GM23338 (cell line): ENCODE results near the gene SYNRG. TPM values are rescaled to one million over a fixed set of nuclear protein-coding genes. Genes with fewer than 3 reads are reported as not detected.

Experiments
- microRNA-seq: library from miRNA; unstranded; fragments of <30 nt; microRNA quantifications from one replicate; pipeline ENCODE4, GENCODE V29; 2017
- polyA plus RNA-seq: library from polyadenylated mRNA; unstranded; fragments of >200 nt; fragmentation: Nextera tagmentation; extraction: Ambion mirVana; gene quantifications from 2 replicates; pipeline ENCODE4 v1.2.1, GENCODE V29; 2016
- small RNA-seq: library from RNA; depleted of rRNA; stranded (forward); fragments of <200 nt; gene quantifications from one replicate; pipeline ENCODE3, GENCODE V24; 2014; ENCODE audit warnings: low replicate concordance
- total RNA-seq: library from RNA; depleted of rRNA; stranded (reverse); fragments of >200 nt; shearing (Covaris generic); gene quantifications from 2 replicates; pipeline ENCODE4 v1.2.3, GENCODE V29; 2014; rRNA removed

The SYNRG gene
- total and polyA plus RNA-seq, 2 experiments from 2014 or later, result 18.6 to 22.6 TPM

Small RNA genes within 50 kb of the gene (microRNA-seq; reads per million reads assigned to microRNA genes)
- gene MIR378J, result not detected

Small RNA genes within 50 kb of the gene (small RNA-seq; reads per million reads assigned to genes)
- gene MIR378J, result not detected

Other genes with a start within 250 kb of the SYNRG start
- gene C17orf78, start 233.4 kb downstream of the SYNRG start, total RNA-seq, result not detected in 2 replicates
- gene C17orf78, start 233.4 kb downstream of the SYNRG start, polyA plus RNA-seq, result 0.19 TPM in 1 of 2 replicates, not detected in the other
- 136 and 164 TPM in 2 replicates for gene ACACA, start 202.6 kb downstream of the SYNRG start, total RNA-seq
- 53.5 and 59.6 TPM in 2 replicates for gene ACACA, start 202.6 kb downstream of the SYNRG start, polyA plus RNA-seq
- 14.4 and 14.5 TPM in 2 replicates for gene TADA2A, start 202.5 kb downstream of the SYNRG start, total RNA-seq
- 17.1 and 18.0 TPM in 2 replicates for gene TADA2A, start 202.5 kb downstream of the SYNRG start, polyA plus RNA-seq
- 38.7 and 41.2 TPM in 2 replicates for gene DUSP14, start 119.5 kb downstream of the SYNRG start, total RNA-seq
- gene DUSP14, start 119.5 kb downstream of the SYNRG start, polyA plus RNA-seq, result 34.3 and 36.7 TPM in 2 replicates
- gene DDX52, start 34.0 kb upstream of the SYNRG start, total RNA-seq, result 45.3 and 46.2 TPM in 2 replicates
- 46.0 and 61.3 TPM in 2 replicates for gene DDX52, start 34.0 kb upstream of the SYNRG start, polyA plus RNA-seq
- gene HNF1B, start 135.6 kb upstream of the SYNRG start, total RNA-seq, result 0.04 and 0.07 TPM in 2 replicates
- 0.19 TPM in 1 of 2 replicates, not detected in the other for gene HNF1B, start 135.6 kb upstream of the SYNRG start, polyA plus RNA-seq